MM.1S (cell line): ENCODE measurements around the gene DENND1A.

Experiments used
- CTCF ChIP-seq: fragments of 300-600 bp; sonication (generic); IDR thresholded peaks from 2 replicates; pipeline ENCODE4 v1.5.1; 2016; ENCODE audit warnings: antibody characterized with exemption, low read length, mixed read lengths
- EZH2 ChIP-seq: fragments of 300-600 bp; sonication (generic); optimal IDR thresholded peaks from 2 replicates; pipeline ENCODE3; 2017; ENCODE audit warnings: low read depth, mild to moderate bottlenecking, antibody characterized with exemption, low read length, mixed read lengths
- EZH2phosphoT487 ChIP-seq: fragments of 300-600 bp; sonication (generic); IDR thresholded peaks from 2 replicates; pipeline ENCODE4 v1.6.1; 2018; ENCODE audit warnings: antibody characterized with exemption, low read length

- TF ChIP-seq CTCF (no peak), EZH2 (no peak), EZH2phosphoT487 (no peak)
Measured at GRCh38 chr9:123470121-123470782, 459.7 kb downstream of the DENND1A start.
